Tibial nerve (tissue), 4 donors: ENCODE data around the gene MELTF. TPM values are rescaled to one million over a fixed set of nuclear protein-coding genes. Genes with fewer than 3 reads are reported as not detected.
"Not testable (repeated sequence)": the region's sequence is repeated elsewhere in the genome, so short reads cannot be mapped to it uniquely, and the experiment has no call there.

Experiments
- DNase-seq, 2 donors: peaks; one replicate each; pipeline ENCODE4 v3.0.0-alpha.2; 2019; ENCODE audit warnings: low spot score in 2 of 2
- H3K27ac ChIP-seq, 4 donors: fragments of 200-600 bp; sonication (generic) in 3 of 4; one replicate each; pipeline ENCODE4 v1.5.1; 2017 to 2019; ENCODE audit warnings: mild to moderate bottlenecking in 1 of 4
- H3K27me3 ChIP-seq, 2 donors: fragments of 200-600 bp; sonication (generic) in 1 of 2; one replicate each; pipeline versions ENCODE4 v1.5.1 to v1.6.0; 2017 to 2019
- H3K36me3 ChIP-seq, 3 donors: fragments of 200-600 bp; sonication (generic); one replicate each; pipeline ENCODE4 v1.5.1; 2018 to 2019
- H3K4me1 ChIP-seq, 4 donors: fragments of 200-600 bp; sonication (generic) in 3 of 4; one replicate each; pipeline ENCODE4 v1.5.1; 2017 to 2019
- H3K4me3 ChIP-seq, 4 donors: fragments of 200-600 bp; sonication (generic) in 3 of 4; one replicate each; pipeline ENCODE4 v1.5.1; 2017 to 2019; ENCODE audit warnings: mild to moderate bottlenecking in 1 of 4, moderate library complexity in 1 of 4
- H3K9me3 ChIP-seq, 4 donors: fragments of 200-600 bp; sonication (generic) in 3 of 4; one replicate each; pipeline ENCODE4 v1.5.1; 2017 to 2019
- EP300 ChIP-seq, 2 donors: sonication (generic); formaldehyde crosslinking; IDR thresholded peaks; one replicate each; pipeline ENCODE4 v1.6.1; 2017; ENCODE audit warnings: antibody characterized with exemption in 2 of 2, mild to moderate bottlenecking in 1 of 2
- POLR2A ChIP-seq, 2 donors: fragments of 450-650 bp; IDR thresholded peaks; one replicate each; pipeline ENCODE4 v1.6.1; 2017; ENCODE audit warnings: antibody characterized with exemption in 2 of 2, mild to moderate bottlenecking in 2 of 2, moderate library complexity in 2 of 2
- WGBS, 2 donors: methylation state at CpG; one replicate each; pipeline ENCODE4 v1.1.5; 2018; 5-methylcytosine and 5-hydroxymethylcytosine counted together
- total RNA-seq, 4 donors: library from RNA; depleted of rRNA; stranded (reverse); fragments of >200 nt; gene quantifications; one replicate each; pipeline ENCODE4 v1.1.0, GENCODE V29; 2016
- TF ChIP-seq, protein P1 (sequence below), 5 experiments: fragments of 200-600 bp in 3 of 5; fragments of 450-650 bp in 2 of 5; sonication (generic) in 3 of 5; IDR thresholded peaks; one replicate each; pipeline ENCODE4 v1.5.1; 2016 to 2019; ENCODE audit warnings: antibody characterized with exemption in 5 of 5, mild to moderate bottlenecking in 3 of 5, moderate library complexity in 2 of 5

Gene MELTF
- 1 to 10 TPM; 3.3 to 8.8 (median 7.0) TPM for total RNA-seq

GRCh38 chr3:197029511-197030167 is at the start of gene MELTF:
MELTF (minus strand) TSS chr3:197029817; CDS start chr3:197029702, 115 bp downstream.
- H3K27me3 ChIP-seq: peaks cover 0 to 8% of the 10 kb centered on the region in 2 donors
- peak within 1 kb of the TSS; percentile 22 to 54 (median 52) for H3K4me3 ChIP-seq
- peak within 1 kb of the TSS; percentile 35 to 82 (median 60) for H3K27ac ChIP-seq
- H3K9me3 ChIP-seq: no peaks in the 10 kb centered on the region
- WGBS, 2 donors: 0 to 2% methylated on average over 4 to 56 of the region's 60 CpGs
- no peaks in the 10 kb centered on the region for H3K36me3 ChIP-seq
- H3K4me1 ChIP-seq: peaks cover 0 to 34% (median 10%) of the 10 kb centered on the region in 4 donors
- TF ChIP-seq, protein P1, sequence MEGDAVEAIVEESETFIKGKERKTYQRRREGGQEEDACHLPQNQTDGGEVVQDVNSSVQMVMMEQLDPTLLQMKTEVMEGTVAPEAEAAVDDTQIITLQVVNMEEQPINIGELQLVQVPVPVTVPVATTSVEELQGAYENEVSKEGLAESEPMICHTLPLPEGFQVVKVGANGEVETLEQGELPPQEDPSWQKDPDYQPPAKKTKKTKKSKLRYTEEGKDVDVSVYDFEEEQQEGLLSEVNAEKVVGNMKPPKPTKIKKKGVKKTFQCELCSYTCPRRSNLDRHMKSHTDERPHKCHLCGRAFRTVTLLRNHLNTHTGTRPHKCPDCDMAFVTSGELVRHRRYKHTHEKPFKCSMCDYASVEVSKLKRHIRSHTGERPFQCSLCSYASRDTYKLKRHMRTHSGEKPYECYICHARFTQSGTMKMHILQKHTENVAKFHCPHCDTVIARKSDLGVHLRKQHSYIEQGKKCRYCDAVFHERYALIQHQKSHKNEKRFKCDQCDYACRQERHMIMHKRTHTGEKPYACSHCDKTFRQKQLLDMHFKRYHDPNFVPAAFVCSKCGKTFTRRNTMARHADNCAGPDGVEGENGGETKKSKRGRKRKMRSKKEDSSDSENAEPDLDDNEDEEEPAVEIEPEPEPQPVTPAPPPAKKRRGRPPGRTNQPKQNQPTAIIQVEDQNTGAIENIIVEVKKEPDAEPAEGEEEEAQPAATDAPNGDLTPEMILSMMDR (IDR thresholded peaks at IDR 0.05): peak; percentile 75 to 89 (median 88)
- TF ChIP-seq POLR2A (IDR thresholded peaks at IDR 0.05) (no peak), EP300 (IDR thresholded peaks at IDR 0.05) (no peak)
- DNase-seq: no peak

GRCh38 chr3:197076415-197076814 is 46.8 kb upstream of the MELTF start:
- no peak for DNase-seq
- no peak for TF ChIP-seq EP300 (IDR thresholded peaks at IDR 0.05)
- TF ChIP-seq, protein P1 (IDR thresholded peaks at IDR 0.05): no peak
- TF ChIP-seq POLR2A (IDR thresholded peaks at IDR 0.05): no peak
- Histone ChIP-seq H3K27me3 (no peaks in the 10 kb centered on the region), H3K4me3 (no peak overlapping the region), H3K4me1 (no peaks in the 10 kb centered on the region), H3K27ac (no peak overlapping the region), H3K36me3 (peaks cover 0 to 18% (median 0%) of the 10 kb centered on the region in 3 donors), H3K9me3 (no peaks in the 10 kb centered on the region)
- WGBS, 2 donors: 78 to 81% methylated on average over 4 of the region's 4 CpGs

DNA sequence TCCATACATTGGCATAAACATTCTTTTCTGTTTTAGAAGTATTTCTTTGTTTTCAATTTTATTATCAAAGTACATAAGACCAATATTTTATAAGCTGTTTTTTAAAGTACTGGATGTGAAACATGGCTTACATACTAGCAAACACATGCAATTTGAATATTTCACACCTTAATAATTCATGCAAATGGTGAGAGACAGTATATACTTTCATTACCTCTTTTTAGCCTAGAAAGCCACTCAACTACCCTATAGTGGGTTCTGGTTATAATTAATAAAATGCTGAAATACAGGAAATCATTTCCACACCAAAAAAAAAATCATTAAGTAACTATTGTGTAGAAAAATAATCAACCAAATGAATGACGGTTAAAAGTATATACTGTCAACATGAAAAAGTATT is 38.5 kb upstream of the MELTF start:
- H3K27me3 ChIP-seq: no peaks in the 10 kb centered on the region
- H3K4me3 ChIP-seq: no peak overlapping the region
- 92 to 95% methylated on average over 1 of the region's 1 CpG for WGBS, 2 donors
- peaks cover 0 to 38% (median 7%) of the 10 kb centered on the region in 3 donors for H3K36me3 ChIP-seq
- H3K27ac ChIP-seq: no peak overlapping the region
- H3K4me1 ChIP-seq: no peaks in the 10 kb centered on the region
- DNase-seq: no peak
- TF ChIP-seq, protein P1 (IDR thresholded peaks at IDR 0.05): no peak
- TF ChIP-seq POLR2A (IDR thresholded peaks at IDR 0.05) (no peak), EP300 (IDR thresholded peaks at IDR 0.05) (no peak)
- no peaks in the 10 kb centered on the region for H3K9me3 ChIP-seq

- Histone ChIP-seq H3K27me3 (no peaks in the 10 kb centered on the region), H3K27ac (no peak overlapping the region), H3K36me3 (peaks cover 0 to 64% (median 7%) of the 10 kb centered on the region in 3 donors), H3K9me3 (no peaks in the 10 kb centered on the region), H3K4me1 (no peaks in the 10 kb centered on the region), H3K4me3 (no peak overlapping the region)
- WGBS, 2 donors: 86 to 95% methylated on average over 1 of the region's 1 CpG
- TF ChIP-seq POLR2A (IDR thresholded peaks at IDR 0.05) (no peak), EP300 (IDR thresholded peaks at IDR 0.05) (no peak)
- TF ChIP-seq, protein P1 (IDR thresholded peaks at IDR 0.05): no peak
- no peak for DNase-seq
These were observed 35.2 kb upstream of the MELTF start for GRCh38 chr3:197064771-197065170.

- H3K4me3 ChIP-seq: no peak overlapping the region
- TF ChIP-seq POLR2A (IDR thresholded peaks at IDR 0.05): no peak
- TF ChIP-seq EP300 (IDR thresholded peaks at IDR 0.05): no peak
- TF ChIP-seq, protein P1 (IDR thresholded peaks at IDR 0.05): no peak
- no peak overlapping the region for H3K27ac ChIP-seq
- 83 to 88% methylated on average over 4 of the region's 4 CpGs for WGBS, 2 donors
- no peak for DNase-seq
- H3K36me3 ChIP-seq: peaks cover 0 to 87% (median 7%) of the 10 kb centered on the region in 3 donors
- no peaks in the 10 kb centered on the region for H3K27me3 ChIP-seq
- no peaks in the 10 kb centered on the region for H3K4me1 ChIP-seq
- no peaks in the 10 kb centered on the region for H3K9me3 ChIP-seq
These were observed 32.8 kb upstream of the MELTF start for GRCh38 chr3:197062446-197062845.

DNA sequence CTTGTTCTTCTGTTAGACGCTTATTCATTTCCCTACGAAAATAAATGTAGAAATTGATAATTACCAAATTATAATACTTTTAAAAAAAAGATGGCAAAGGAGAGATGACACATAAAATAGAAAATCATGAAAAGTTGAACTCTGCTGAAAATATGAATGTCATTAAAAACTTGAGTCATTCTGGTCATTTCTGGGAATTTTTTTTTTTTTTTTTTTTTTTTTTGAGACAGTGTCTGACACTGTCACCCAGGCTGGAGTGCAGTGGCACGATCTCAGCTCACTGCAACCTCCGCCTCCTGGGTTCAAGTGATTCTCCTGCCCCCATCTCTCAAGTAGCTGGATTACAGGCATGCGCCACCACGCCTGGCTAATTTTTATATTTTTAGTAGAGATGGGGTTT is 22.0 kb upstream of the MELTF start:
- H3K4me3 ChIP-seq, DNase-seq, H3K27ac ChIP-seq, H3K27me3 ChIP-seq, H3K4me1 ChIP-seq, H3K9me3 ChIP-seq: not testable (repeated sequence)
- H3K36me3 ChIP-seq: peaks cover under 1 to 89% (median 22%) of the 10 kb centered on the region in 3 donors
- WGBS, 2 donors: 91 to 93% methylated on average over 6 of the region's 6 CpGs
